HUDEP-2 (cell line): ENCODE measurements around the gene GOLGB1.
A peak's percentile ranks its signal among the peaks of the same experiment; 100 is the strongest.
"Not testable (repeated sequence)": the region's sequence is repeated elsewhere in the genome, so short reads cannot be mapped to it uniquely, and the experiment has no call there.

Source experiments
- DNase-seq, 76 experiments: peaks; one replicate each; lab custom pipeline; 2025; ENCODE audit not compliant: unreplicated experiment in 76 of 76; lab: John Stamatoyannopoulos, UW

The GOLGB1 gene

DNA sequence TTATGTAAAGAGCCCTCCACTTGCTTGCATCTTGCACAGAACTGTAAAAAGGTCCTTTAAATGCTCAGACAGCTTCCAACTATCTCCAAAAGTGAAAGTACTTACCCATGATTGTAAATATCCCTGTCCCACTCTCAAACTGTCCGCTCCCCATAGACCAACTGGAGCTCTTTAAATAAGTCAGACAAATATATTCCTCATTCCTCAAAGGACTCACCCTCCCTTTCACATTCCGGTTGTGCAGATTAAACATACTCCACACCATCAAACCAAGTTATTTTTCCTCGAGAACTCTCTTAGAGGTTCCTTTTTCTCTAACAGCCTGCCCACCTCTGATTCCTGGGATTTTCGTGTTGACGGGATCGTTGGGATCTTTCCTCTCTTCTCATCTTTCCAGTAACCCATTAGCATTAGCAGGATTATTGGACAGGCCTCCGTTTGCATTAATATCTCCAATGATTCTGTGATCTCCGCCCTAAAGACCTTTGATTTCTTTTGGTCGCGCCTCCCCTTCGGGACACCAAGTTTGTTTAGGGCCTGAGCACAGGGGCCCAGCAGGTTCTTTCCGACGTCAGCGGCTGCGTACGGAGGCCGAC lies 763 bp downstream of the GOLGB1 start:
- DNase-seq: peak in 7 of 76 experiments; percentile 7 to 35 (median 14)

DNA sequence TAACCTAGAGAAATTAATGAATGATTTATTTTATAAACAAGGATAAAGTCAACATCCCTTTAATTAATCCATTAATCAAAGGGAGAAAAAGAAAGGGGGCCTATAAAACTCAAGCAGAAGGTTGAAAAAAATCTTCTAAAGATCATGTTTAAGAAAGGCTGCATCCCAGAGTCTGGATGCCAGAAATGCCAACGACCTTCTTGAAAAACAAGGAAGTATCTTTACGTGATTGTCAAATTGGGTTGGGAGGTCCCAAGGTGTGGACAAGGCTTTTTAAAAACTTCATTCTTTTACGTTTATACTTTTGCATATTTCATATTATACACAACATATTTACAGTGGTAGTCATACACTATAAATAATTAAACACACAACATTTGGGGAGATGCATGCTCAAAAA lies 1.6 kb downstream of the GOLGB1 start:
- DNase-seq: no peak

DNA sequence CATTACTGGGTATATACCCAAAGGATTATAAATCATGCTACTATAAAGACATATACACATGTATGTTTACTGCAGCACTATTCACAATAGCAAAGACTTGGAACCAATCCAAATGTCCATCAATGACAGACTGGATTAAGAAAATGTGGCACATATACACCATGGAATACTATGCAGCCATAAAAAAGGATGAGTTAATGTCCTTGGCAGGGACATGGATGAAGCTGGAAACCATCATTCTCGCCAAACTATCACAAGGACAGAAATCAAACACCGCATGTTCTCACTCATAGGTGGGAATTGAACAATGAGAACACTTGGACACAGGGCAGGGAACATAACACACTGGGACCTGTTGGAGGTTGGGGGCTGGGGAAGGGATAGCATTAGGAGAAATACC lies 6.4 kb downstream of the GOLGB1 start:
- not testable (repeated sequence) for DNase-seq

DNA sequence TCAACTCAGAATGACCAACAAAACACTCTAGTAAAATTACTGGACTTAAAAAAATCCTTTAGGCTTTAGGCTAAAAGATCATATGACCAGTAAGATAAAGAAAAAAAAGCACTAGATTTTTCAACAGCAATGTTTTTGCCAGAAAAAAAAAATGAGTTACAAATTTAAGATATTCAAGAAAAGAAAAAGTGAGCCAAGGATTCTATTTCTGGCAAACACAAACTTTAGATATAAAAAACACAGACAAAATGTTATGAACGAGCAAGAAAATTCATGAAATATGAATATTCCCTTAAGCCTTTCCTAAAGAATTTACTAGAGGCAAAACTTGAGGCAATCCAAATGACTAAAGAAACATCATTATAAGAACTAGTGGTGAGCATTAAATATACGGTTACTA lies 8.6 kb downstream of the GOLGB1 start:
- DNase-seq: no peak

DNA sequence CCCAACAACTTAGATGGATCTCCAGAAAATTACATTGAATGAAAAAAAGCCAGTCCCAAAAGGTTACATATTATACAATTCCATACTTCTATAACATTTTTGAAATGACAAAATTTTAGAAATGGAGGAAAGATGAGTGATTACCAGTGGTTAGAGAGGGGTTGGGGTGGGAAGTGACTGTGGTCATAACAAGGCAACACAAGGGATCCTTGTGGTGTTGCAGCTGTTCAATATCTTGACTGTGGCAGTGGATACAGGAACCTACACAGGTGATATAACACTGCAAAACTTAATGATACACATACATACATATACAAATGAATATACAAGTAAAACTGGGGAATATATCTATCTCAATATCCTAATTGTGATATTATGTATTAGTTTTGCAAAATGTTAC lies 9.6 kb downstream of the GOLGB1 start:
- DNase-seq: no peak

DNA sequence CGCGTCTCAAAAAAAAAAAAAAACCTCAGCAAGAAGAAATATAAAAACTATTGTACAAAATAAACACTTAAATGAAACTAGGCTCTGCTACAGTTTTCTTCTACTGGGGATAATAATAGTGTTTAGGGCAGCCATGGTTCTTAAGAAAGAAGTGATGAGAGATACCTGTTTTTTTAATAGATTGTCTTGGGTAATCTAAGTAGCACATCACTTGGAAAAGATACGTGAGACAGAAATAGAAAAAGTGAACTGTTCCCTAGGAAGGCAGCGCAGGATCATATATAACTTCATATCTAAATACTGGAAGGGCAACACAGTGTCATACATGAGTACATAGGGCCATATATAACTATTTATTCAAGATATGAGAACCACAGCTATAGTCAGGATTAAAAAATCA lies 11.9 kb downstream of the GOLGB1 start:
- no peak for DNase-seq

DNA sequence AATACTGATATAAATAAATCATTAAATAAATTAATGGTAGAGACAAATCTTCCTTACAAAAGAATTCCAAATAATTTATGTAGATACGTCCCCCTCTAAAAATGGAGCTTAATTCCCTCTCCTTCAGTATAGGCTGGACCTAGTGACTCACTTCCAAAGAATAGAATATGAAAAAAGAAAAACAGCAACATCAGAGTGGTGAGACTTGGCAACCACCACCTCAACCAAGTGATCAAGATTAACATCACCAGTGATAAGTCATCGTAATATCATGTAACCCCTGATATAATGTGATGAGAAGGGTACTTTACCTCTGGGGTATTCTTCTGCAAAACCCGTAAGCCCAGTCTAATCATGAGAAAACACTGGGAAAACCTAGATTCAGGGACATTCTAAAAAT lies 13.4 kb downstream of the GOLGB1 start:
- DNase-seq: no peak

DNA sequence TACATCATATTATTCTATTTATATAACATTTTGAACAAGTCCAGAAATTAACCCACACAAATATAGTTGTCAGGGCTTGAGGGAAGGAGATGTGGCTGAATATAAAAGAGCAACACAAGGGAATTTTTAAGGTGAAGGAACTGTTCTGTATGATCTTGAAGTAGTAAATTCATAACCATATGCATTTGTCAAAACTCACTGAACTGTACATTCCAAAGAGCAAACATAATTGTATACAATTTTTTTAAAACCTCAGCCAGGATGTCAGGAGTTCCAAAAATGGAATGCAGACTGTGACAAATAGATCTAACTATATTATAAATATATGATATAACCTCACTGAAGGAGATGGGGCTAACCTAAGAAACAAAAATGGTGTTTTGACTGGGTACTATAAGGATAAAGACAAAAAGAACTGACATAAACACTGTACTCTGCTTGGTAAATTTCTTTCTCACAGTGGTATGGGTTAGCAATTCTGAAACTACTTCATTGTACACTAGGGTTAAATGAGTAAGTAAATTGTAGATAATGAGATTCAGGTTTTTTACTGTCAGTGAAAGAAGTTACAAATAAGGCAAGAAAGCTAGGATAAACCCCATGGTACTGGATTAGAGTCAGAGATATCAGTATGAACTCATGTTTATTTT lies 14.4 kb downstream of the GOLGB1 start:
- DNase-seq: no peak

DNA sequence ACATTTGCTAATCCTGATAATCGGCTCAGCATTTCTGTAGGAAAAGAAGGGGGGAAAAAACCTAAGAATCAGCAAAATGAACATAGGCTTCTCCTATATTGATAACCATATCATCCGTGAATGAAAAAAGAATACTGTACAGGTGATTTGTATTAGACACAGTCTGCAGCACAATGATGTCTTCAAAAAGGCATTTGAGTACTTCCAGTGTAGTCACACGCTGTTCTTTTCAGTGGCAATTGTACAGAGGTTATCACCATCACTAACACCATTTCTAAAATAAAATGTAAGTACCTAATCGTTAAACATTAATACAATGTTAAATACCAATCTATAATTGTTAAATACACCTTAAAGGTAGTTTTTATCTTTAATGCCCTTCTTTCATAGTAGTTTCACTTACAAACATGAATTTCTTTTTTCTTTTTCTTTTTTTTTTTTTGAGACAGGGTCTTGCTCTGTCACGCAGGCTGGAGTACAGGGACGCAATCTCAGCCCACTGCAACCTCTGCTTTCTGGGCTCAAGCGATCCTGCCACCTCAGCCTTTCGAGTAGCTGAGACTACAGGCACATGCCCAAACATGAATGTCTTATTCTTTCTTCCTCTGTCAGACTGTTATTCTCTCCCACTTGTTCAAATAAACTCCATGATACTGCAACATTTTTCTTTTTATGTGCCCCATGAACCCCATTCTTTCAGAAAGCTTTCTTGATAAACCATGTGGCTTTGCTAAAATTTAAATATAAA lies 18.4 kb downstream of the GOLGB1 start:
- no peak for DNase-seq

DNA sequence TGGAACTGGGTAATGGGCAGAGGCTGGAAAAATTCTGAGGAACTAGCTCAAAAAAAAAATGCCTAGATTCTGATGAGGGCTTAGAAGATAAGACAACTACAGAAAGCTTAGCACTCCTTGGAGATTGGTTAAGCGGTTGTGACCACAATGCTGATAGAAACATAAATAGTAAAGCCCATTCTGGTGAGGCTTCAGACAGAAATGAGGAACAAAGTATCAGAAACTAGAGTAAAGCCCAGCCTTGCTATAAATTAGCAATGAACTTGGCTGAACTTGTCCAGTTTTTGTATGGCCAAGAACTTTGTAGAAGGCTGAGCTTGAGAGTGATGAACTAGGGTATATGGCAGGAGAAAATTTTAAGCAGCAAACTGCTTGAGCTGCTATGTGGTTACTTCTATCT lies 25.4 kb downstream of the GOLGB1 start:
- DNase-seq: peak in 13 of 76 experiments; percentile 7 to 62 (median 17)

DNA sequence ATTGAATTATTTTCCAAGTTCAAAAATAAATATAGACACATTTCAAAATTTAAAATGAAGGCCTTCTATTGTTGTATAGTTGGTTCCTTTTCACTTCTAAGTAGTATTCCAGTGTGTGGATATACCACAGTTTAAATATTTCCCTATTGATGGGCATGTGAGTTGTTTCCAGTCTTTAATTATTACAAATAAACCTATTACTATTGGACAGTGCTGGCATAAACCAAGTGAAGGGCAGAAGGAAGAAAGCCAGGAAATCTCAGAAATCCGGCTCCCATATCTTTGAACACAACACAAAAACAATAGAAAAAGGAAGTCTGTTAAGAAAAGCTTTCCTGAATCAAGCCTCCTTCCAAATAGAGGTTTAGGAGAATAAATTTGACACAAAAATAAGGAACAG lies 26.1 kb downstream of the GOLGB1 start:
- no peak for DNase-seq

DNA sequence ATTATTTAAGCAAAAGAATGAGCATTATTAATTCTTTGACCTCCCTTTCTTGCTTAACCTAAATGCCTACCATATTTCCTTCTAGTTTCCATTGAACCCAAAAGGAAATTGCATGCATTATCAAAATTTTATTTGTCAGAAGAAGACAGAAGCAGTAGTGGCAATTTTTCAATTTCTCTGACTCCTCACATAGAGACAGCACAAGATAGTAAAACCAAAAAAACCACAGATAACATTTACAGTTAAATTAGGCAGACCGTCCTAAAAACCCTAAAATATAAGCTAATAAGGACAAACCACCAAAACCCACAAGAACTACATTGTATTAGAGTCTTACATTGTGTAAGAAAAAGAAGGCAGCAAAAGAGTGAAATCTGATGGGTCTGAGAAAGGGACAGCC lies 27.1 kb downstream of the GOLGB1 start:
- peak in 1 of 76 experiments; percentile 21 for DNase-seq

DNA sequence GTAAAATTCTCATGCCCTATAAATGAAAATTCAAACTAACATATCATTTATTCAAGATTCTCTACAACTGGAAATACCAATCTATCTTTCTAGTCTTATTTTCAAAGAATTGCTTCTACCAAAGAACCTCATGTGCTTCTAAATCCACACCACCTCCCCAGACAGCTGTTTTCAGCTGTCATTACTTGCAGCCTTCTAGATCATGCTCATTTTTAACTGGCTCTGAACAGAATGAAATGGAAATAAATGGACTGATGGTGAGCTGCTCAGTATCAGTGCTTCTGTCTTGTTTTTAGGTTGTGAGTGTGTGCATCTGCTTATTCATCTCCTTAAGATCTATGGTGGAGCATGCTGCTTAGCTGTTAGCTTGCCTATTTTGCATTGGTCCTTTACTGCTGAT lies 29.4 kb downstream of the GOLGB1 start:
- DNase-seq: no peak

DNA sequence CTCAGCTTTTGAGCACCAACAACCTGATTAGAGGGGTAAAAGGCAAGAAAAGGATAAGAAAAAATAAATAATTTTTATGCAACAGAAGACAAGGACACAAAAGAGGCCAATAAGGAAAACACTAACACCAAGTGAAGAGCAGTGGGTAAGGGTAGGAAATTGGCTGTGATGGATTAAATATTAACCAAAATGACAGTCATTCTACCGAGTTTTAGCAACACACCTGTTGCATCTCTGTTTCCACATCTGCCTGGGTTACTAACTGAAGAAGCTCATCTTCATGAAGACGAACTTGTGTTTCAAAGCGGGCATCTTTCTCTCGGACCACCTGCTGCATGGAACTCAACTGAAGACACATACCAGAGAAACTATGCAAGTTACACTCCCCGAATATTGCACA lies 30.1 kb downstream of the GOLGB1 start:
- no peak for DNase-seq

DNA sequence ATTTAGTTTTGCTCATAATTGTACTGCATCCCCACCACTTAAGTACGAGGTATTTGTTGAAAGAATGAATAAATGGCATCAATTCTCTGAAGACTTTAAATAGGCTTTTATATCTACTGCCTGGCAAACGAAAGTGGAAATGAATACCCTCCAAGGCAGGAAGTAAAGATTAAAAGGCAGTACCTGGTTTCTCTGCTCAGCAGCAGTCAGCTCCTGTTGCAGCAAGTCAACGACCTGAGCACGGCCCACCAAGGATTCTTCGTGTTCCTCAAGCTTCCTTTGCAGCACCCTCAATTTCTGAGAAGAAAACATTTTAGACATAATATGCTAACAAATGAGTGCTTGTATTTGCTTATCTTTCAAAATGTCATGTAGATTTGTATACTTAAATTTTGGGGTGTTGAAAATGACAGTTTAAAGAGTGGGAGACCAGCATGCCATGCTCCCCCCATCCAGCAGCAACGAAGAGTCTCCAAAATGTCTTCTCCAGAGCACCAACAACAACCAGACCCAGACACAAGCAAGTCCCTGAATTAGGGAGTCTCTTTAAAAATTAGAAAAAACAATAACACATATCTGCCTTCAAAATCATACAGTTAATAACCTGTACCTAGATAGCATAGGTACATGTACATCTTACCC lies 31.2 kb downstream of the GOLGB1 start:
- DNase-seq: no peak

DNA sequence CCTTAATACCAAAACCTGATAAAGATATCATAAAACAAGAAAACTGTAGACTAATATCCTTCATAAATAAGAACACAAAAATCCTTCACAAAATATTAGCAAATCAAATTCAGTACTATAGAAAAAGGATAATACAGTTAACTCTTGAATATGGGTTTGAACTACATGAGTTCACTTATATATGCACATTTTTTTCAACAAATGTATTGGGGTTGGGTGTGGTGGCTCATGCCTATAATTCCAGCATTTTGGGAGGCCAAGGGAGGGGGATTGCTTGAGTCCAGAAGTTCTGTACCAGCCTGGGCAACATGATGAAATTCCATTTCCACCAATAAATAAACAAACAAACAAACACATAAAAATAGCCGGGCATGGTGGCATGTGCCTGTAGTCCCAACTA lies 39.2 kb downstream of the GOLGB1 start:
- no peak for DNase-seq

DNA sequence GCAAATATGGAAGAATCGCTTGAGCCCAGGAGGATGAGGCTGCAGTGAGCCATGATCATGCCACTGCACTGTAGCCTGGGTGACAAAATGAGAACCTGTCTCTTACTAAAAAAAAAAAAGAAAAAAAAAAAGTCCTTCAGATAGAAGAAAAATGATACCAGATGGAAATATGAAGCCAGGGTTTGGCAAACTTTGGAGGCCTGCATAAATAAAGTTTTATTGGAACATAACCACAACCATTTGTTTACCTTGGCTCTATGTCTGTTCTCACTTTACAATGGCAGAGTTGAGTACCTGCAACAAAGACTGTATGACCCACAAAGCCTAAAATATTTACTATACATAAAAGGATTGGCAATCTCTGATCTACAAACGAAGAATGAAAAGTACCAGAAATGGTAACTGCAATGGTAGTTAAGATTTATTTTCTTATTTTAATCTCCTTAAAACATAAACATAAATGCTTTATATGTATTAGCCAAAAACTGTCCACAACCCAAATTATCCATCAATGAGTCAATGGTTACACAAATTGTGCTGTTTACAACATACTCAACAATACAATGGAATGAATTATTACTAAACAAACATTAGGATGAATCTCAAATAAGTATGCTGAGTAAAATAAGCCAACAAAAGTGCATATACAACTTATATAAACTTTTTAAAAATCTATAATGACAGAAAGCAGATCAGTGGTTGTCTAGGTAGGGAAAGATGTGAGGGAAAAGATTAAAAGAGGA lies 41.8 kb downstream of the GOLGB1 start:
- no peak for DNase-seq

DNA sequence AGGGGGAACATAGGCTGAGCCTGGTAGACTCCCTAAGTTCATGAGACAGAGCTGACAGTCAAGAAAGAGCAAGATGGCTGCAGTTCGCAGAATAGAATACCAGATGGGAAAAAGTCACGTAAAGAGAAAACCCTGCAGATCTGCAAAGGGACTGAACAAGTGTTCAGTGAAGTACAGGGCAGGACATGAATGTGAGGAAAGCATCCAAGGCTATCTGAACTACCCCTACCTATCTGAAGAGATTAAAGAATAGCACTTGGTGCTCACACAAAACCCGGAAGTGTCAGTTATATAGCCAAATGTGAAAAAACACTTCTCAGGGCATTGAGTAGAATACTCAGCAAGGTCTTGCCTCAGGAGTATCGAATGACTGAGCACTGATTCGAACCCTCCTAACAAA lies 44.0 kb downstream of the GOLGB1 start:
- no peak for DNase-seq

DNA sequence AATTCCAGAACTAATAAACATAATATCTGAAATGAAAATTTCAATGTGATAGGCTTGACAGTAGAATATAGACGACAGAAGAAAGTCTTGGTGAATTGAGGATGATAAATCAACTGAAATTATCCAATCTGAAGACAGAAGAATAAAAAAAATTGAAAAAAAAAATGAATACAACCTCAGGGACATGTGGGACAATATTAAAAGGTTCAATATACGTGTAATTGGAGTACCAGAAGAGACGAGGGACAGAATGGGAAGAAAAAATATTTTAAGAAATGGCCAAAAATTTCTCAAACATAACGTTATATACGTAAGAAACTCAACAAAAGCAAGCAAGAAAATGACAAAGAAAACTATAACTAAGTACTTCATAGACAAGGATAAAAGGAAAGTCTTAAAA lies 45.6 kb downstream of the GOLGB1 start:
- DNase-seq: no peak

DNA sequence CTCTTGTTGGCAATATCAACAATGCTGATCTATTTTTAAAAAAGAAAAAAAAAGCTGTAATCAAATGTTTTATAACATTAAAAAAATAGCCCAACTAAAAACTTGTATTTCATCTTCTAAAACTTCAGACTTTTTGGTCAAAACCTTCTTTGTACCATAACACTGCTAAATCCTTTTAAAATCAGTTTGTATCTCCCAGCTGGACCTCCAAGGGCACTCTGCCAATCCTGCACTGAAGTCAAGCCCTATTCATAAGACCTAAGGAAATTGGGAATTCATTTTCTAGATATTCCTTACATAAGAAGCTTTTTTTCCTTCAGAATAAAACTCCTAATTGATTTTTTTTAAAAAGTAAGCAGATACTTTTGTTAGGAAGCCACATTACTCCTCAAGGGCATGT lies 50.6 kb downstream of the GOLGB1 start:
- no peak for DNase-seq

DNA sequence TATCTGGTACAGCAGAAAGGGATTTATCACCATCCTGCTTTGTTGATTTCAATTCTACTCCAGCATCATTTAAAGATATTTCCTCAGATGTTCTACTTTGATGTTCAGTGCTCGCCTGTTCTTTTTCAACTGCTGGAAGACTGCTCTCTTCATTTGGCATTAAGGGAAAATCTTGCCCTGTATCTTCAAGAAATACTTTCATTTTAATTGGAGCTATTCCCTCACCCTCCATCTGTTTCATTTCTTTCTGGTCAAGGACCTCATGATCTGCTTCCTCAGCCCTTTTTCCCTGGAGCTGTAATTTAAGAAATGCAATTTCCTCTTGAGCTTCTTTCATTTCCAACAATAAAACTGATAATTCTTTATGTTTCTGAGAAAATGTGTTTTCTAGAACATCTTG lies 51.1 kb downstream of the GOLGB1 start:
- DNase-seq: no peak
